Measurements from ENCODE around the gene KIF16B.
"Not testable (repeated sequence)": the region's sequence is repeated elsewhere in the genome, so short reads cannot be mapped to it uniquely, and the experiment has no call there.

Gene KIF16B

DNA sequence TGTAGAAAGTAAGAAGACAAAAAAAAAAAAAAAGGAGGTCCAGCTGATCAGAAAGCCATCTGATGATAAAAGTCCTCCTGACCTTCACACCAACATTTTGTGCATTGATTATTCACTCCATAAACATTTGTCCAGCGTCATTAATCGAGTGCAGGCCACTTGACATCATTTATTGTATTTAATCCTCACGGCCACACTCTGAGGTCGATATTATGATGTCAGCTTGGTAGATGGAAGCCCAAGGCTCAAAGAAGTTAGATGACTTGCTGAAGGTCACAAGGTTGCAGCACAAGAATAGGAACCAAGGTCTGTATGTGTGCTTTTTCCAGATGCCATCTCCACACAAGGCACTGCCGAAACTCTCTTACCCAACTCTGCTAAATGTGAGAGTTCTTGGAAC, 328.4 kb downstream of the KIF16B start:
- DNase-seq: no peak

DNA sequence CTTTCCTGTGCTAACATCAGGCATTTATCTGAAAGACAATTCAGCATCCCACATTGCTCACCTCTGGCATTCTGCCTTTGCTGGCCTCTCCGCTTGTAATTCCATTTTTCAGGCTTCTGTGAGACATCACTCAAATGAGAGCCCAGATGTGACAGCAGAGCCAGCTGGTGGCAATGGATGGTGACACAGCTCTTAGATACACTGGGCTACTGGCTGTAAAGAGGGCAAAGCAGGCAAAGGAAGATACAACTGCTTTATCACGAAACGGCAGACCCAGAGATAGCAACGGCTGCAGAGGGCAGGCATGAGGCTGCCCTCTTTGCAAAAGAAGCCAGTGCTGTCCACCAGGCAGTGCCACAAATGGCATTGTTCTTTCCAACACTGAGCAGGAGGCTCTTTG, 329.8 kb downstream of the KIF16B start:
- no peak for DNase-seq

DNA sequence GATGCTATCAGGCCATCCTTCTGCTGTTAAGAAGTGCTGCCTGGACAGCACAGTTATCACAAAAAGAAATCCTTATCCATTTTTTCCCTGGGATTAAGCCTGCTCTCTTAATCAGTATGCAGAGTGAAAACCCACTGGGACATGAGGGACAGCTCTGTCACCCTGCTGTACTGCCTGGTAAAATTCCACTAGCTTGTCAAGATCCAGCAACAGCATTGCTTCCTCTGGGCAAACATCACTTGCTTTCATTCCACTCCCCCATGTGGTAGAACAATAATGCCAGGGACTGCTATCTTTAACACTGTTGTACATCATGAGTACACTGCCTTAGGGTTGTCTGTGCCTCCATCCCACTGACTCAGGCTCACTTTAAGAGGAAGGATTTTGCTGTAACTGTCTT, 331.3 kb downstream of the KIF16B start:
- DNase-seq: no peak

DNA sequence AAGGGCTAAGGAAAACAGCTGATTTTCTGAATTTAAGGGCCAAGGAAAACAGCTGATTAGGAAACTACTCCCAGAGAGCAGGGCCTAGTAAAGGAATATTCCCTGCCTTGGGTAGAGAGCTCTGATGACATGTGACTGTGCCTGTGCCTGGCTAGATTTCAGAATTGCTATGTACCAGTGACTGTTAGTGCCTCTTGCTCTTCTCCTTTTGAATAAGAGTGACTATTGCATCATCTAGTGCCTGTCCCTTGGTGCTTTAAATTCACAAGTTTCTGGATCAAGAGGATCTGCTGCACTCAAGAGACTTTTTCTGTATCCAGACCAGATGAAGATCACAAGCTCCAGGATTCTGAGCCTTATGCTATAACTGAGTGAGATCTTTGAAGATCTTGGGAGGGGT, 332.9 kb downstream of the KIF16B start:
- no peak for DNase-seq

DNA sequence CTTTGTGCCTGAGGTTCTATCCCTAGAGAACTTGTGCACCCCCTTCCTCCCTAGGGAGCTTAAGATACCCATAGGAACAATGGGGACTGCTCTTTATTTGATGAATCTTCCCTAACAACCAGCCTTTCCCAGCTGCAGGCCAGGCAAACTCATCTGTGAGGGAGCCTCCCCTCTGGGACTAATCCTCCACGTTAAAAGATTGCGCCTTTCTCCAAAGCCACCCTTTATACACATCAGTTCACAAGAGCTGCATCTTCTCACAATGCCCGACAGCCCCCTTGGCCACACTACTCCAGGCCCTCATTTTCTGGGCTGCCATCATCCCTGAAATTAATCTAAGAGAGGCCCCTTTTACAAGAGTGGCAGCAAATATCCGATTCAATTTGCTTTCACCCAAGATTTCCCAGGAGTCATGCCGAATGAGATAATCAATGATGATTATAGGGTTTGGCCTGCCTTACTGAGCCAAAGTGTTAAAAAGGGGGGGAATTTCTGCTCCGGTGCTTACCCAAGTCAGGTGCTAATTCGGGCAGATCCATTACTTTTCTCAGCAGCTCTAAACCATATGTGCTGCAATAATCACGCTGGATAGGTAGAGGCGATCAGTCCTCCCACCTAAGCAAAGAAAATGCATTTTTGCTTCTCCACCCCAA, 336.5 kb downstream of the KIF16B start:
- DNase-seq: no peak

DNA sequence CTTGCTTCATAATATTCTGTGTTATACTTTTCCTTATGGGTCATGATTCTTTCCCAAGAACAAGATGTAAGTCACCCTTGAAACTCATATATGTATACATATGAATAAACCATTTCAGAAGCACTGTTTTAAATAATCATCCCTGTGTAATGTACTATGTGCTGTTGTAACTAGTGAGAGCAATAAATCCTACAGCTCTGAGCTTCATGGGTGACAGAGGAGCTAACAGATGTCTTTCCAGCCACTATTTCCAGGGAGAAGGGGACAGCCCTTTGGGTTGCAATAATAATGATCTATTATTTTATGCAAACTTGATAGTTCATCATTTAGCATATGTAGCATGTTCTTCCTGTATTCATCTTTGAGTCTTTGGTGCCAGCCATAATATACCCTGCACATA, 342.8 kb downstream of the KIF16B start:
- DNase-seq: no peak

DNA sequence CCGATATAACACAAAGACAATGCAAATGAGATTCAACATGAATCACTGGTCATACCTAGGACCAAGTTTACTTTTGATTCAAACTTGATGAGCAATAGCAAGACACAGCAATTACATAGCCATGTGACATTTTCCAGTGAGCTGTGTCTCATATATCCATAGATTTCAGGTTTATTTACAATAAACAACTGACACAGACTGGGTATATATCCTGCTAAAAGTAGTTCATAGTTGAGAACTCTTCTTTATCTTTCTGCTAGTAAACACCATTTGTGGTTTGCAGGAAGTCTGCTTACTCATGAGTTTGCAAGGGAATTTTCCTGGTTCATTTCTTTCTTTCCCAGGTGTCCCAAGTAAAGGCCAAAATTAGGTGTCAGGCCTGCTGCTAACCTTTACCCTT, 343.4 kb downstream of the KIF16B start:
- DNase-seq: no peak

DNA sequence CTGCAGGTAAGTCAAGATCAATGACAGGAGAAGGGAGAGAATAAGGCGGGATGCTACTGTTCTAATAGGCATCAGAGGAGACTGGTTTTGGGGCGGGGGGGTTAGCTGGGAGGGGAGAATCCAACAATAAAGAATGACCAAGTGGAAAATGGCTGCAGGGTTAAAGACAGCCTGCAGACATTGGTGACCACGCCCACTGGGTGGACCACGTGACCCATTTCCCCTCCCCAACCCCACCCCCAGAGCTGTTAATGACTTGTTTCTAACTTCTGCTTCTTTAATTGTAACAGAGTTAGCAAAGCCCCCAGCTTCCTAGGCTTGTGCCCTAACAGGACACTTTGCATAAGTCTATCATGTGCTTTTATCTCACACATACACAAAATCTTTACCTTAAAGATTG, 344.5 kb downstream of the KIF16B start:
- DNase-seq: no peak

DNA sequence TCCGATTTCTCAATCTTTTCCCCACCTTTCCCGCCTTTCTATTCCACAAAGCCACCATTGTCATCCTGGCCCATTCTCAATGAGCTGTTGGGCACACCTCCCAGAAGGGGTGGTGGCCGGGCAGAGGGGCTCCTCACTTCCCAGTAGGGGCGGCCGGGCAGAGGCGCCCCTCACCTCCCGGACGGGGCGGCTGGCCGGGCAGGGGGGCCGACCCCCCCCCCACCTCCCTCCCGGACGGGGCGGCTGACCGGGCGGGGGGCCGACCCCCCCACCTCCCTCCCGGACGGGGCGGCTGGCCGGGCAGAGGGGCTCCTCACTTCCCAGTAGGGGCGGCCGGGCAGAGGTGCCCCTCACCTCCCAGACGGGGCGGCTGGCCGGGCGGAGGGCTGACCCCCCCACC, 346.3 kb downstream of the KIF16B start:
- not testable (repeated sequence) for DNase-seq

DNA sequence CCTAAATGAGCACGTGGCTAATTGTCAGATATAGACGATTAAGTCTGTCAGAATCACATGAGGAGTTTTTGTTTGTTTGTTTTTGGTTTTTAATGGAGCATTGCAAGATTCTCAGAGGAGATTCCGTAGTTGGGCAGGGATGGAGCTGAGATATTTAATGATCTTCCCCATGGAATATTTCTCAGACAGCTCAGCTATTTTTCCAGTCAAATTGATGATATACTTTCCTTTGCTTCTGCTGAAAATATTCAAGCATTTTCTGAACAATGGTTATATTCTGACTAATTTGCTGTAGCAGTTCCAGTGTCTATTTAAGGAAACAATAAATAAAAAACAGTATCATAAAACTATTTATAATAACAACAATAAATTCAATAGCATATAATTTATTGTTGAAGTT, 348.4 kb downstream of the KIF16B start:
- no peak for DNase-seq

DNA sequence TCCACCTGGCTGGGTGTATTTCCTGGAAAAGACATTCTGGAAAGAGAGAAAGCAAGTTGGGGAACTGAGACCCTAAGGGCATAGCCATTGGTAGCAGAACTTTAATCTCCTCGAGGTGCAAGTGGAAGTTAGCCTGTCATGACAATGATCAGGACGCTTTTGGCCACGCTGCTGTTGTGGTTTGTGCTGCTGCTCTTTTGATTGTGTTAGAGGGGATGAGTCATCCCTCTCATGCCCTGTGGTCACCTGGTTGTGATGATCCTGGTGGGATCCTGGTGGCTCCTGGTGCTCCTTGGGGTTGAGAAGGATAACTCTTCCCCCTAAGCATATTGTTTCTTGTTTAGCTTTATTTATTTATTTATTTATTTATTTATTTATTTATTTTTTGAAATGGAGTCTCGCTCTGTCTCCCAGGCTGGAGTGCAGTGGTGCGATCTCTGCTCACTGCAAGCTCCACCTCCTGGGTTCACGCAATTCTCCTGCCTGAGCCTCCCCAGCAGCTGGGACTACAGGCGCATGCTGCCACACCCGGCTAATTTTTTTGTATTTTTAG, 350.3 kb downstream of the KIF16B start:
- DNase-seq: no peak
